ENCODE results near the gene SYNE2.
"Not testable (repeated sequence)": the region's sequence is repeated elsewhere in the genome, so short reads cannot be mapped to it uniquely, and the experiment has no call there.

Gene SYNE2

GRCh38 chr14:63852817-63853731 is at the start of gene SYNE2:
SYNE2 (plus strand) TSS chr14:63853004; CDS start chr14:63909149, 56,145 bp downstream.
- DNase-seq, result peak; percentile 58 to 81 (median 66)

- DNase-seq, result not testable (repeated sequence)
Measured at GRCh38 chr14:63803221-63803791, 49.5 kb upstream of the SYNE2 start.

GRCh38 chr14:63806064-63806463 is 46.7 kb upstream of the SYNE2 start:
- not testable (repeated sequence) for DNase-seq

GRCh38 chr14:63811692-63812091 is 41.1 kb upstream of the SYNE2 start:
- not testable (repeated sequence) for DNase-seq

GRCh38 chr14:63833728-63834127 is 19.1 kb upstream of the SYNE2 start:
- no peak for DNase-seq

- peak in 2 of 4 experiments; percentile 54 to 63 for DNase-seq
Measured at GRCh38 chr14:63840981-63841380, 11.8 kb upstream of the SYNE2 start.

- DNase-seq, result no peak
Measured at GRCh38 chr14:63843796-63844195, 9.0 kb upstream of the SYNE2 start.

- DNase-seq, result no peak
Measured at GRCh38 chr14:63848890-63849289, 3.9 kb upstream of the SYNE2 start.

- no peak for DNase-seq
Measured at GRCh38 chr14:63852271-63852816, 460 bp upstream of the SYNE2 start.

GRCh38 chr14:63853831-63854293 is 1.1 kb downstream of the SYNE2 start:
- peak in 3 of 4 experiments; percentile 20 to 33 (median 32) for DNase-seq

- no peak for DNase-seq
Measured at GRCh38 chr14:63854330-63854729, 1.5 kb downstream of the SYNE2 start.

- DNase-seq, result no peak
Measured at GRCh38 chr14:63855281-63855680, 2.5 kb downstream of the SYNE2 start.

- DNase-seq, result no peak
Measured at GRCh38 chr14:63857466-63858030, 4.7 kb downstream of the SYNE2 start.

- no peak for DNase-seq
Measured at GRCh38 chr14:63860146-63860545, 7.3 kb downstream of the SYNE2 start.

- no peak for DNase-seq
Measured at GRCh38 chr14:63862163-63862562, 9.4 kb downstream of the SYNE2 start.

- DNase-seq, result no peak
Measured at GRCh38 chr14:63863004-63863403, 10.2 kb downstream of the SYNE2 start.

- DNase-seq, result not testable (repeated sequence)
Measured at GRCh38 chr14:63864775-63865174, 12.0 kb downstream of the SYNE2 start.

GRCh38 chr14:63867933-63868921 is 15.4 kb downstream of the SYNE2 start:
- no peak for DNase-seq

GRCh38 chr14:63869940-63870752 is 17.3 kb downstream of the SYNE2 start:
- DNase-seq, result not testable (repeated sequence)

- not testable (repeated sequence) for DNase-seq
Measured at GRCh38 chr14:63870753-63871037, 17.9 kb downstream of the SYNE2 start.

GRCh38 chr14:63874223-63874622 is 21.4 kb downstream of the SYNE2 start:
- no peak for DNase-seq
